ENCODE results near the gene NPAS2. TPM values are rescaled to one million over a fixed set of nuclear protein-coding genes. Genes with fewer than 3 reads are reported as not detected.

Gene NPAS2
- total and polyA plus RNA-seq, 2 of the 8 experiments (the other 6 are each of a cell fraction or from before 2014, with no cell fraction given): 1.8 to 1.9 TPM

DNA sequence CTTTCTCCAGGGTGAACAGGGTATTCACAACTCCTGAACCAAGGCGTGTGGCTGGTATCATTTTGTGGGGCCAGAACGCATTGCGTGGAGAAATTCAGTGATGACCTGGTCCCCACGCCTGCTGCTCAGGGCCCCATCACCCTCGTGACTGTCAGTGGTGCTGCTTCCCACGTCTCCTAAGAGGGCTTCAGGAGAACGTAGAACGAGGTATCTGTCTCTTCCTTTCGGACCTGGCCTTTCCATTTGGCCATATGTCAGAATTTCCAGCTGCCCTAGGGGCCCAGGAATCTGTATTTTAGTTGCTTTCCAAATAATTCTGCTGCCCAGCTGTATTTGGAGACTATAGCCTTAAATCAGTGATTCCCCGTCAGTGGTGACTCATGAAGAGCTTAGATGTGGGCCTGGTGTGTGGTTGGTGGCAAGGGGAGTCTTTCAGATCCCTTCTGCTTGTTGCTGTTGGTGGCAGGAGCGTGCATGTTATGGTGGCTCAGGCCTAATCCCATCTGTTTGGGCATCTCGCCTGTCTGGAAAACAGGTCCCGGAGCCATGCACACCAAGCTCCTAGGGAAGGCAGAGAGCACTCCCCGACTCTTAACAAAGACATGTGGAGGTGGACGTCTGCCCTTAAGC lies 56.4 kb downstream of the NPAS2 start:
- H2BK15ac ChIP-seq (ENCODE audit: low read length): no peak overlapping the region
- H2AFZ ChIP-seq (ENCODE audit: low read length): no peak overlapping the region
- no peak overlapping the region for H3K14ac ChIP-seq (ENCODE audit: insufficient read length)
- no peak for DNase-seq (ENCODE audit: low read depth in 1 of 2, low spot score in 2 of 2)
- no peak overlapping the region for H3K4me2 ChIP-seq (ENCODE audit: insufficient read depth in 1 of 2, low read depth in 2 of 2, low read length in 2 of 2)
- no peaks in the 10 kb centered on the region for H3K36me3 ChIP-seq (ENCODE audit: control insufficient read depth in 2 of 4, insufficient read depth in 4 of 4, low read length in 3 of 4)
- 0 out of 2 replicates have a peak overlapping the region, but pooled peaks have one; percentile 28 for H2BK12ac ChIP-seq (ENCODE audit: low read depth, low read length)
- H4K91ac ChIP-seq (replicated peaks; ENCODE audit: insufficient read length, low read length): no peak overlapping the region
- TF ChIP-seq SP2 (IDR thresholded peaks at IDR 0.05; ENCODE audit: low read length): no peak
- no peak for TF ChIP-seq SRF (IDR thresholded peaks at IDR 0.05; ENCODE audit: low read depth, low read length)
- TF ChIP-seq TCF12 (IDR thresholded peaks at IDR 0.05; ENCODE audit: low read depth, low read length): no peak
- no peak for TF ChIP-seq SUZ12 (IDR thresholded peaks at IDR 0.05; ENCODE audit: low read length)
- TF ChIP-seq EZH2 (IDR thresholded peaks at IDR 0.05; ENCODE audit: low read depth, low read length, severe bottlenecking): no peak
- TF ChIP-seq SP1 (IDR thresholded peaks at IDR 0.05; ENCODE audit: low read depth, low read length): no peak
- TF ChIP-seq YY1 (IDR thresholded peaks at IDR 0.05; ENCODE audit: low read depth, low read length): no peak
- no peak for TF ChIP-seq CBX8 (IDR thresholded peaks at IDR 0.05; ENCODE audit: borderline replicate concordance, low read depth, low read length)
- no peak for TF ChIP-seq CBX5 (IDR thresholded peaks at IDR 0.05; ENCODE audit: low read depth, low read length)
- no peak for TF ChIP-seq RNF2 (IDR thresholded peaks at IDR 0.05; ENCODE audit: borderline replicate concordance, low read depth, low read length, missing control alignments, poor library complexity, severe bottlenecking)
- no peak for TF ChIP-seq SIRT6 (IDR thresholded peaks at IDR 0.05; ENCODE audit: low read length)
- TF ChIP-seq BRCA1 (IDR thresholded peaks at IDR 0.05; ENCODE audit: low read depth, low read length): no peak
- TF ChIP-seq HDAC2 (IDR thresholded peaks at IDR 0.05; ENCODE audit: borderline replicate concordance in 1 of 2, low read depth in 2 of 2, low read length in 2 of 2): no peak
- H2BK5ac ChIP-seq (ENCODE audit: low read depth, low read length): no peak overlapping the region
- ChIA-PET CTCF (ENCODE audit: partially characterized antibody) (interaction anchor here (0.7 to 4.1 kb wide), 6 partner anchors 11 to 270 kb away, joined by 3 to 21 read pairs (median 4); no protein-coding TSS in a partner anchor), POLR2A (ENCODE audit: partially characterized antibody) (interaction anchor here (2.2 kb wide), 1 partner anchor 126 kb away, joined by 6 read pairs; the partner anchor contains the start of gene RPL31)
- H3K4me3 ChIP-seq (ENCODE audit: extremely low read depth in 1 of 4, insufficient read depth in 2 of 4, low read depth in 3 of 4, low read length in 4 of 4): no peak overlapping the region
- no peaks in the 10 kb centered on the region for H3K23me2 ChIP-seq (ENCODE audit: low read depth, low read length)
- no peaks in the 10 kb centered on the region for H3K79me1 ChIP-seq (ENCODE audit: low read depth, low read length)
- no peaks in the 10 kb centered on the region; a peak in 1 of 7 replicates for H3K27me3 ChIP-seq (replicated peaks in 1 of 4; ENCODE audit: control insufficient read depth in 3 of 4, extremely low read depth in 1 of 4, insufficient read depth in 3 of 4, low read length in 3 of 4)
- H2BK20ac ChIP-seq (ENCODE audit: low read length): no peak overlapping the region
- H3K4me1 ChIP-seq (replicated peaks in 1 of 4; ENCODE audit: control insufficient read depth in 3 of 4, insufficient read depth in 4 of 4, low read length in 3 of 4): peaks cover 0 to 6% (median under 1%) of the 10 kb centered on the region in 4 experiments; a peak in 4 of 7 replicates
- H2AK5ac ChIP-seq (ENCODE audit: low read depth, low read length): 0 out of 2 replicates have a peak overlapping the region, but pooled peaks have one; percentile 53
- H3K79me2 ChIP-seq (ENCODE audit: control insufficient read depth in 1 of 2, insufficient read depth in 2 of 2, low read length in 2 of 2): no peaks in the 10 kb centered on the region
- no peak overlapping the region for H3K18ac ChIP-seq (ENCODE audit: extremely low read depth, low read length)
- H3K23ac ChIP-seq (ENCODE audit: insufficient read length): no peak overlapping the region
- H3K27ac ChIP-seq (ENCODE audit: low read depth, low read length): no peak overlapping the region
- H2BK120ac ChIP-seq (replicated peaks; ENCODE audit: low read depth, low read length): no peak overlapping the region
- no peak for FAIRE-seq
- WGBS, 2 experiments (ENCODE audit: extremely low coverage in 1 of 2, insufficient coverage in 1 of 2, insufficient read length in 1 of 2, insufficient replicate concordance in 2 of 2, low coverage in 1 of 2, low lambda C conversion rate in 2 of 2, missing lambda C conversion rate in 1 of 2): 89% methylated on average over 15 of the region's 15 CpGs; no CpG with 5 or more reads in 1 of the 2 experiments
- no peaks in the 10 kb centered on the region for H3K9me3 ChIP-seq (ENCODE audit: insufficient read depth in 2 of 2, low read depth in 1 of 2, low read length in 1 of 2)
- no peak overlapping the region for H3K56ac ChIP-seq (replicated peaks; ENCODE audit: insufficient read length, low read depth, low read length)
- no peaks in the 10 kb centered on the region for H4K20me1 ChIP-seq (replicated peaks in 1 of 2; ENCODE audit: control insufficient read depth in 1 of 2, insufficient read depth in 2 of 2, low read length in 2 of 2)
- no peak overlapping the region for H4K8ac ChIP-seq (ENCODE audit: extremely low read depth, insufficient read depth, low read length)
- H3K4ac ChIP-seq (replicated peaks; ENCODE audit: insufficient read length, low read depth, low read length): no peak overlapping the region
- no peak overlapping the region for H4K5ac ChIP-seq (ENCODE audit: insufficient read length, low read depth, low read length)
- no peak overlapping the region for H3K9ac ChIP-seq (replicated peaks in 1 of 4; ENCODE audit: extremely low read depth in 1 of 4, low read depth in 3 of 4, low read length in 3 of 4)

All from H1 (cell line).